ENCODE data around the gene TET1. TPM values are rescaled to one million over a fixed set of nuclear protein-coding genes. Genes with fewer than 3 reads are reported as not detected.

The TET1 gene
- total and polyA plus RNA-seq, 2 of the 13 experiments (the other 11 are each of a cell fraction or from before 2014, with no cell fraction given) = 6.9 to 7.3 TPM

GRCh38 chr10:68560186-68560942, at the start of gene TET1 (continued):
- TF ChIP-seq ZNF710 (CRISPR knock-in tag; IDR thresholded peaks at IDR 0.05; ENCODE audit: borderline replicate concordance) = peak; percentile 53; the same call in 1 of the 2 replicates
- no peak for TF ChIP-seq MTERF4 (CRISPR knock-in tag; IDR thresholded peaks at IDR 0.05)
- no peak for TF ChIP-seq PCBP1 (IDR thresholded peaks at IDR 0.05; ENCODE audit: borderline replicate concordance, low read depth, low read length)
- no peak for TF ChIP-seq ZNF572 (CRISPR knock-in tag; IDR thresholded peaks at IDR 0.05)
- no peak for TF ChIP-seq MLLT10 (CRISPR knock-in tag; IDR thresholded peaks at IDR 0.05)
- peak; percentile 96 for TF ChIP-seq ZNF777 (CRISPR knock-in tag; IDR thresholded peaks at IDR 0.05)
- TF ChIP-seq PRMT3 (CRISPR knock-in tag; IDR thresholded peaks at IDR 0.05; ENCODE audit: borderline replicate concordance, low read depth) = no peak
- peak; percentile 78 for TF ChIP-seq ZNF891 (CRISPR knock-in tag; IDR thresholded peaks at IDR 0.05)
- TF ChIP-seq ATF2 (CRISPR knock-in tag; IDR thresholded peaks at IDR 0.05) = no peak
- TF ChIP-seq NFYB (CRISPR knock-in tag; IDR thresholded peaks at IDR 0.05) = peak; percentile 12; the same call in 1 of the 2 replicates
- 0 out of 2 replicates have a peak, but pooled peaks have one; percentile 38 for TF ChIP-seq ETS1 (CRISPR knock-in tag; IDR thresholded peaks at IDR 0.05)
- peak; percentile 92 for TF ChIP-seq ARID4A (CRISPR knock-in tag; IDR thresholded peaks at IDR 0.05; ENCODE audit: borderline replicate concordance)
- TF ChIP-seq TFDP1 (CRISPR knock-in tag; IDR thresholded peaks at IDR 0.05; ENCODE audit: borderline replicate concordance) = no peak
- no peak for TF ChIP-seq THAP7 (CRISPR knock-in tag; IDR thresholded peaks at IDR 0.05)
- no peak for TF ChIP-seq PHB2 (IDR thresholded peaks at IDR 0.05; ENCODE audit: partially characterized antibody)
- no peak for TF ChIP-seq ZFP36L1 (CRISPR knock-in tag; IDR thresholded peaks at IDR 0.05)

Measured in HepG2 (cell line).